HCT116 (cell line): ENCODE measurements around the gene SDK2. TPM values are rescaled to one million over a fixed set of nuclear protein-coding genes. Genes with fewer than 3 reads are reported as not detected.

ENCODE experiments used
- ATAC-seq: fragments of 200-7000 bp; cut with Tn5 transposase; 2 replicates; pipeline ENCODE4 v1.9.1; 2020; ENCODE audit warnings: mild to moderate bottlenecking, moderate library complexity
- BruUV-seq: library from RNA; stranded (reverse); fragments of 400-500 nt; replicated peaks from 2 replicates; lab custom pipeline; 2021; lab: Mats Ljungman, UMichigan
- CTCF ChIA-PET: fragments of 300-600 bp; sonication (Branson Sonifier 250); formaldehyde crosslinking; loops from one replicate; lab custom pipeline; 2021; ENCODE audit warnings: antibody characterized with exemption; lab: Charles Lee
- POLR2A ChIA-PET: fragments of 300-600, 350-600 bp; sonication (Branson Sonifier 250); formaldehyde crosslinking; loops from one replicate; lab custom pipeline; 2021; ENCODE audit warnings: antibody characterized with exemption; lab: Charles Lee
- RAD21 ChIA-PET, 2 experiments: fragments of 300-600 bp; sonication (Branson Sonifier 250); formaldehyde crosslinking; loops; one replicate each; lab custom pipeline; 2023; ENCODE audit warnings: low total read pairs in 2 of 2; ENCODE audit not compliant: uncharacterized antibody in 2 of 2, unreplicated experiment in 2 of 2, low non-redundant PET in 1 of 2; lab: Charles Lee
- DNase-seq: peaks from one replicate; pipeline ENCODE4 v3.0.0-alpha.2; 2010; ENCODE audit warnings: low read depth, low spot score
- H2AFZ ChIP-seq: fragments of 200-600 bp; shearing (Covaris generic), sonication (generic); 2 replicates; pipeline ENCODE4 v1.6.1; 2017; ENCODE audit warnings: low read depth, mixed run types, mixed read lengths, antibody characterized with exemption, low read length; ENCODE audit not compliant: poor library complexity, severe bottlenecking
- H3K27ac ChIP-seq: 2 replicates; pipeline ENCODE4 v1.5.1; 2012; ENCODE audit warnings: low read depth, low read length
- H3K27me3 ChIP-seq: fragments of 200-600 bp; sonication (generic); 2 replicates; pipeline ENCODE4 v1.6.1; 2016; ENCODE audit warnings: mixed run types, low read length, mixed read lengths; ENCODE audit not compliant: insufficient read depth
- H3K36me3 ChIP-seq, 2 experiments: fragments of 200-500 bp in 1 of 2; fragments of 200-600 bp in 1 of 2; sonication (Bioruptor generic) in 1 of 2; sonication (generic) in 1 of 2; 2 replicates each; pipeline versions ENCODE4 v1.5.1 to v1.6.1; 2014 to 2016; ENCODE audit warnings: low read length in 2 of 2, inconsistent platforms in 1 of 2, mixed read lengths in 1 of 2, mixed run types in 1 of 2; ENCODE audit not compliant: insufficient read depth in 2 of 2, control insufficient read depth in 1 of 2
- H3K4me1 ChIP-seq, 2 experiments: fragments of 200-600 bp in 1 of 2; sonication (generic) in 1 of 2; 2 replicates each; pipeline versions ENCODE4 v1.5.1 to v1.6.1; 2012 to 2017; ENCODE audit warnings: low read length in 2 of 2, inconsistent platforms in 1 of 2, mild to moderate bottlenecking in 1 of 2, mixed read lengths in 1 of 2, mixed run types in 1 of 2, moderate library complexity in 1 of 2; ENCODE audit not compliant: insufficient read depth in 2 of 2, control insufficient read depth in 1 of 2
- H3K4me2 ChIP-seq: fragments of 200-600 bp; sonication (generic); 2 replicates; pipeline ENCODE4 v1.6.1; 2017; ENCODE audit warnings: mixed run types, low read length, mixed read lengths
- H3K4me3 ChIP-seq, 2 experiments: fragments of 200-600 bp in 1 of 2; sonication (generic) in 1 of 2; replicated peaks in 1 of 2; 2 replicates each; pipeline ENCODE4 v1.5.1; 2011 to 2016; ENCODE audit warnings: low read length in 2 of 2, control low read depth in 1 of 2, low read depth in 1 of 2, mild to moderate bottlenecking in 1 of 2, mixed read lengths in 1 of 2, mixed run types in 1 of 2
- H3K79me2 ChIP-seq: fragments of 200-600 bp; sonication (generic); 2 replicates; pipeline ENCODE4 v1.6.1; 2017; ENCODE audit warnings: mild to moderate bottlenecking, mixed run types, low read length, moderate library complexity, mixed read lengths; ENCODE audit not compliant: insufficient read depth
- H3K9ac ChIP-seq: fragments of 200-600 bp; sonication (generic); 2 replicates; pipeline ENCODE4 v1.6.1; 2016; ENCODE audit warnings: low read length, mixed read lengths
- H3K9me2 ChIP-seq: fragments of 200-600 bp; sonication (generic), shearing (Covaris generic); 2 replicates; pipeline ENCODE4 v1.6.1; 2017; ENCODE audit warnings: mixed run types, mild to moderate bottlenecking, moderate library complexity; ENCODE audit not compliant: insufficient read depth
- H3K9me3 ChIP-seq, 2 experiments: fragments of 200-500 bp in 1 of 2; fragments of 200-600 bp in 1 of 2; sonication (Bioruptor generic) in 1 of 2; sonication (generic) in 1 of 2; 2 replicates each; pipeline ENCODE4 v1.6.1; 2014 to 2017; ENCODE audit warnings: low read length in 2 of 2, mixed read lengths in 2 of 2, inconsistent platforms in 1 of 2, low read depth in 1 of 2, mild to moderate bottlenecking in 1 of 2, mixed run types in 1 of 2, moderate library complexity in 1 of 2; ENCODE audit not compliant: control insufficient read depth in 1 of 2, insufficient read depth in 1 of 2
- H4K20me1 ChIP-seq: fragments of 200-600 bp; sonication (generic), shearing (Covaris generic); 2 replicates; pipeline ENCODE4 v1.6.1; 2017; ENCODE audit warnings: mixed run types, mild to moderate bottlenecking, moderate library complexity; ENCODE audit not compliant: insufficient read depth
- ATF3 ChIP-seq: IDR thresholded peaks from 2 replicates; pipeline ENCODE4 v1.6.1; 2012
- EGR1 ChIP-seq: IDR thresholded peaks from 2 replicates; pipeline ENCODE4 v1.6.1; 2012; ENCODE audit warnings: low read depth
- EZH2 ChIP-seq: fragments of 200-600 bp; sonication (generic); IDR thresholded peaks from 2 replicates; pipeline ENCODE4 v1.6.1; 2017; ENCODE audit warnings: antibody characterized with exemption, mixed run types
- JUND ChIP-seq: IDR thresholded peaks from 2 replicates; pipeline ENCODE4 v1.6.1; 2012
- POLR2AphosphoS5 ChIP-seq: IDR thresholded peaks from 2 replicates; pipeline ENCODE4 v1.6.1; 2011; ENCODE audit warnings: mild to moderate bottlenecking, low read depth, low read length, moderate library complexity
- intact Hi-C: fragments of 100-400 bp; cut with micrococcal nuclease; formaldehyde crosslinking; loops from 2 replicates; pipeline ENCODE4 v1.10.0; 2022
- total RNA-seq: library from RNA; stranded (reverse); gene quantifications from one replicate; pipeline ENCODE4 v1.2.1, GENCODE V29; 2021; ENCODE audit not compliant: unreplicated experiment

The SDK2 gene
- total RNA-seq, 1 experiment from 2014 or later, result 0.10 TPM

GRCh38 chr17:73342050-73342522 lies 302.2 kb downstream of the SDK2 start:
- ATAC-seq, result no peak
- no peaks in the 10 kb centered on the region for H3K9me3 ChIP-seq
- H3K4me1 ChIP-seq, result peaks cover 11 to 38% of the 10 kb centered on the region in 2 experiments
- H3K27ac ChIP-seq, result no peak overlapping the region
- DNase-seq, result no peak
- POLR2A ChIA-PET, result no interaction called here
- no peak overlapping the region for H3K9ac ChIP-seq
- no TSS peak for BruUV-seq
- TF ChIP-seq ATF3 (no peak), JUND (no peak)
- H2AFZ ChIP-seq, result no peak overlapping the region
- no peak overlapping the region for H3K4me2 ChIP-seq
- RAD21 ChIA-PET, result no interaction called here
- H3K9me2 ChIP-seq, result no peaks in the 10 kb centered on the region
- H3K4me3 ChIP-seq, result no peak overlapping the region
- no peaks in the 10 kb centered on the region for H3K36me3 ChIP-seq
- intact Hi-C loops, result no loop called here
- no peaks in the 10 kb centered on the region for H3K27me3 ChIP-seq
- CTCF ChIA-PET, result interaction anchor here (0.6 to 1.2 kb wide), 4 partner anchors 28 to 1670 kb away, joined by 3 to 5 read pairs (median 4); no protein-coding TSS in a partner anchor
- H3K79me2 ChIP-seq, result no peaks in the 10 kb centered on the region
- H4K20me1 ChIP-seq, result no peaks in the 10 kb centered on the region

GRCh38 chr17:73341350-73342049 lies 302.7 kb downstream of the SDK2 start:
- RAD21 ChIA-PET, result interaction anchor here in 1 of 2 experiments (0.7 kb wide), 1 partner anchor 18 kb away, joined by 3 read pairs; no protein-coding TSS in a partner anchor
- Histone ChIP-seq H3K9me2 (no peaks in the 10 kb centered on the region), H3K9ac (no peak overlapping the region), H3K9me3 (no peaks in the 10 kb centered on the region), H3K4me3 (no peak overlapping the region), H3K27me3 (no peaks in the 10 kb centered on the region), H3K4me2 (no peak overlapping the region), H3K79me2 (no peaks in the 10 kb centered on the region), H4K20me1 (no peaks in the 10 kb centered on the region), H3K27ac (no peak overlapping the region), H2AFZ (no peak overlapping the region), H3K36me3 (no peaks in the 10 kb centered on the region), H3K4me1 (peaks cover 11 to 38% of the 10 kb centered on the region in 2 experiments)
- intact Hi-C loops, result loop anchor here (2.0 kb wide), 1 partner anchor 31 kb away; no protein-coding TSS in a partner anchor
- CTCF ChIA-PET, result interaction anchor here (1.0 to 1.2 kb wide), 2 partner anchors 29 to 31 kb away, joined by 3 to 4 read pairs; no protein-coding TSS in a partner anchor
- no peak for TF ChIP-seq POLR2AphosphoS5
- no peak for TF ChIP-seq EZH2
- no peak for TF ChIP-seq EGR1
- POLR2A ChIA-PET, result no interaction called here
- no peak for ATAC-seq
- DNase-seq, result no peak
- BruUV-seq, result no TSS peak
